HG02884 (cell line): ENCODE measurements around the gene RNF217.

Experiments used
- ATAC-seq: cut with Tn5 transposase; IDR thresholded peaks from one replicate; pipeline ENCODE4 v1.9.1; 2021; ENCODE audit warnings: mild to moderate bottlenecking, moderate library complexity; ENCODE audit not compliant: unreplicated experiment

The RNF217 gene

DNA sequence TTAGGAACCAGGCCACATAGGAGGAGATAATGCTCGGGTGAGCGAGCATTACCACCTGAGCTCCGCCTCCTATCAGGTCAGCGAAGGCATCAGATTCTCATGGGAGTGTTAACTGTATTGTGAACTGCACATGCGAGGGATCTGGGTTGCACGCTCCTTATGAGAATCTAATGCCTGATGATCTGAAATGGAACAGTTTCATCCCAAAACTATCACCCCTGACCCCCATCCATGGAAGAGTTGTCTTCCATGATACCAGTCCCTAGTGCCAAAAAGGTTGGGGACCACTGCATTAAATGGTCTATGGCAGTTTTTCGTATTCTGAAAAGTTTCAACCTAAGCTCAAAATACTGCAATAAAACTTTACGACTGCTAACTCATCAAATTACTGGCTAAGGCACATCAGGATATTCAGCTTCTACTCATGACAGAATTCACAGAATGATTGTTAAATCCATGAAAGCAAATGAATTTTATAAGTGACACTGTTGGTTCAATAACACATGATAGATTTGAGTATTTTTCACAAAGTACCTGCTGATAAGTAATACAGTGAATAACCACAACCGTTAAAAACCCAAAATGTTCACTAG, 25.9 kb downstream of the RNF217 start:
- no peak for ATAC-seq

DNA sequence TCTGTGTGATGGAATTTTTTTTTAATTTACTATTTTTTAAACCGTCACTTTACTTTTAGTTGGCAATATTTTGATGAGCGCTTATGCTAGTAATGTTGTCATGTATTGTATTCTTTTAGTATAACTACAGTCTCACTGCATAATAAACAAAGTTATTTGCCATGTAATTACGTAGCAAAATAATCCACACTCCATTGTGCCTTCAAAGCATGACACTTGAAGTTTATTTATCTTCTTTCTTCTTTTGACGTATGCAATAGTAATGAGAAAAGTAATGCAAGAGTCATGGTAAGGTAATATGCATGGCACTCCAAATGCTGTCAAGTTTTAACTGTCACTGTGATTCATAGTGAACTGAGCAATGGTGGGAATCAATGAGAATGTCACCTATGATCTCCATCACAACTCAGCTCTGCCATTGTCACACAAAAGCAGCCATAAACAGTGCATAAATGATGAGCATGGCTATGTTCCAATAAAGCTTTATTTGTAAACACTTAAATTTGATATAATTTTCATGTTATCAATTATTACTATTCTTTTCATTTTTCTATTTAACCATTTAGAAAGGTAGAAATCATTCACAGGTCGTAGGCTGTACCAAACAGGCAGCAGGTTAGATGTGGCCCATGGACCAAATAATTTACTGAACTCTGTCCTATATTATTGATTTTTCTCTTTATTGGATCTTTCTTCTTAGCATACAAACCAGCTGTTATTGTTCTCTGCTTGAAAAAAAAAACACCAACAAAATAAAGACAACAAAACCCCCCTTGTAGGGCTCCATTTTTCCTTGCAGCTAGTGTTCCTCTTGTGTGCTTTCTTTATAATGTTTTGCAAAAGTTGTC, 27.1 kb downstream of the RNF217 start:
- no peak for ATAC-seq

DNA sequence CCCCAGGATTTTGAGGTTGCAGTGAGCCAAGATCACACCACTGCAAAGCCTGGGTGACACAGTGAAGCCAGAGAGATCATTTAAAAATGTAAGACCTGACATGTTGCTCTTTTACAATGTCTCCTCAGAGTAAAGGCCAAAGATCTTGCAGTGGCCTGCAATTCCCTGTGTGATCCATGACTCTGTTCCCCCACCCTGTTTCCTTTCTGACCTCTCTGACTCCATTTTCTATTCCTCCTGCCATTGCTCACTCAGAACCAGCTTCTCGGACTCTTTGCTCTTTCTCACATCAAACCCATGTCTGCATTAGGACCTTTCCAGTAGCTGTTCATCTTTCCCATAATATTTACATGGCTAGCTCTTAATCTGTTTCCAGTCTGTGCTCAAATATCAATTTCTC, 28.8 kb downstream of the RNF217 start:
- ATAC-seq = no peak

DNA sequence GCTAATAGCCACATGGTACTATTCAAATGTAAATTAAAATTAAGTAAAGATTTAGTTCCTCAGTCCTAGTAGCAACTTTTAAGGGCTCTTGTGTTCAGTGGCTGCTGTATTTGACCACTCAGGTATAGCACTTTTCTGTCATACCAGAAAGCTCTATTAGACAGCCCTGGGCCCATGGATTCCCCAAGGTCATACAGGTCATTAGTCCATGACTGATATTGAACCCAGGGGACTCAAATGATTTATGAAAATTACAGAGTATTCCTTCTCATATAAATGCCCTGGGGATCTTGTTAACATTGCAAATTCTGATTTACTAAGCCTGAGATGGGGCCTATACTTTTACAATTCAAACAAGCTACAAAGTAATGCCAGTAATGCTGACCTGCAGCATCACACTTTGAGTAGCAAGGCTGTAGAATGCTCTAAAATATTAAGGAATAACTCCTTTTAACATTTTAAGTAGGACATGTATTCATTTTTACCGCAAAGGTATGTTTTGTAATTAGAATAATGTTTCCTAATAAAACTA, 29.6 kb downstream of the RNF217 start:
- ATAC-seq = no peak

DNA sequence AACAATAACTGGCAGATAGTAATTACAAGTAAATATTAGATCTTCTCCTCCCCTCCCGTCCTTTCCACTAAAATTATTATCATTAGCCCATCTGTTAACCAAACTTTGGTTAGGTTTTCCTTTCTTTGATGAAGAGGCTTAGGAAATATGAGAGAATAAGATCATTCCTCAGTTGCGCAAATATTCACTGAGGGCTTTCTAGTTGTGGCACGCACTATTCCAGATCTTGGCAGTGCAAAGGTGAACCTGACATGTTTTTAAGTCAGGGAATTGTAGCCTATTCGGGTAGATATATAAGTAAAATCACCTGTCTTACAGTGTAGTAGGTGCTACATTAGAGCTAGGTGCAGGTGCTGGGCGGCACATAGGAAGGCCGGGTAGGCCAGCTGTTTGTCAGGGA, 31.1 kb downstream of the RNF217 start:
- no peak for ATAC-seq

DNA sequence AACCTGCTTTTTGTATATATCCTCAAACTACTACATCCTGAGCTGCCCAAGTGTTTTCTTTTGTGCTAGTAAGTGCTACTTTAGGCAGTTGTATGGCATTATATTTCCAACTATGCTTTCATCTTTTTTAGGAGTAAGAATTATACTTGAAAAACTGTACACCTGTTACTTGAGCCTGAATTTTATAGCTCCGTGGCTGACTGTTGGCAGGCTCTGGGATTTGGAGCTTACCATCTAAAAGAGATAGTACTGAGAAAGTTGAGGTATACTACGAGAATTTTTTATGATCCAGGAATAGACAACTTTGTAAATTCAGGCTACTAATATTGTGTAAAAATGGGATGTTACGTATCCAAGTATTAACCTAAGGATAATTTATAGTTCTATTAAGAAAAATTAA, 32.4 kb downstream of the RNF217 start:
- no peak for ATAC-seq

DNA sequence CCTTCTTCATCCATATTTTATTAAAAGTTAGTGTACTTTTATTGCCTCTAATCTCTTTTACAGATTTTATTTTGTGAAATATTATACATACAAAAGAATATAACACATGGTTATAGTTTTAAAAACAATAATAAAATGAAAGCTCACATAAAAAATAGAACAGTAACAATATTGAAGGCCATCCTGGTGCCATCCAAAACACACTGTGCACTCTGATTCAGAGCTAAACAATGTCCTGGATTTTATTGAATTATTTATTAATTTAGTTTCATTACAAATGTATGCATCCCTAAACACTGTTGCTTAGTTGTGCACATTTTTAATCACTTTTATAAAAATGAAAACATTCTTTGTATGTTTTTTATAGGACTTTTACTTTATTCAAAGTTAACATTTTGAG, 32.9 kb downstream of the RNF217 start:
- ATAC-seq = no peak

DNA sequence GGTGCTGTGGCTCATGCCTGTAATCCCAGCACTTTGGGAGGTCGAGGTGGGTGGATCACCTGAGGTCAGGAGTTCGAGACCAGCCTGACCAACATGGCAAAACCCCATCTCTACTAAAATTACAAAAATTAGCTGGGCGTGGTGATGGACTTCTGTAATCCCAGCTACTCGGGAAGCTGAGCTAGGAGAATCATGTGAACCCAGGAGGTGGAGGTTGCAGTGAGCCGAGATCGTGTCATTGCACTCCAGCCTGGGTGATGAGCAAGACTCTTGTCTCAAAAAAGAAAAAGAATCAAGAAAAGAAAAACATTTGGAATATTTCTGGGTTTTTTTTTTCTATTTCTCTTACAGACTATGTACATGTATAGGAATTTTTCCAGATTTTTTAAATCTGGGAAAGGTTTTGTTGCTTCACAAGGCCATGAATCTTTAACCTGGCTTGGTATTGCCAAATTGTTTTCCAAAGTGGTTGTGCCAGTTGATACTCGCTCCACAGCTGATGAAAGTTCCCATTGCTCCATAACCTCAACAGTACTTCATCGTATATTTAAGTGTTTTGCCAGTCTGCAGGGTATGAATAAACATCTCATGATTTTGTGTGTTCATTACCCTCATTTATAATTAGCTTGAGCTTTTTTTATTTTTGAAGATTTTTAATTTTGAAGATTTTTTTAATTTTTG, 33.5 kb downstream of the RNF217 start:
- no peak for ATAC-seq

DNA sequence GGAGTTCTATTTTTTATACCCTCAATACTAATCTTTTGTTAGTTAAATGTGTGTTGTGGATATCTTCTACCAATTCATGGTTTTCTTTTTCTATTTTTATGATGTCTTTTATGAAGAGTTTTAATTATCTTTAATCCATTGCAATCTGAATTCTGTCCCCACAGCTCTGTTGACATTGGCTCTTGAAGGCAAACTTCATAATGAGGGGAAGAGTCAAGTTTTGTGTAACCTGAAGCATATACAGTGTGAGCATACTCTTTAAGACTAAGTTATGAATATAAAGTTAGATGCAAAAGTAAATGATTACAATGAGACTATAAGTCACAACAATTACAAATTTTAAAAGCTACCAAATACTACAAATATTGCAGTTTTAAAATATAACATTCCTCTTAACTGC, 34.2 kb downstream of the RNF217 start:
- ATAC-seq = no peak

DNA sequence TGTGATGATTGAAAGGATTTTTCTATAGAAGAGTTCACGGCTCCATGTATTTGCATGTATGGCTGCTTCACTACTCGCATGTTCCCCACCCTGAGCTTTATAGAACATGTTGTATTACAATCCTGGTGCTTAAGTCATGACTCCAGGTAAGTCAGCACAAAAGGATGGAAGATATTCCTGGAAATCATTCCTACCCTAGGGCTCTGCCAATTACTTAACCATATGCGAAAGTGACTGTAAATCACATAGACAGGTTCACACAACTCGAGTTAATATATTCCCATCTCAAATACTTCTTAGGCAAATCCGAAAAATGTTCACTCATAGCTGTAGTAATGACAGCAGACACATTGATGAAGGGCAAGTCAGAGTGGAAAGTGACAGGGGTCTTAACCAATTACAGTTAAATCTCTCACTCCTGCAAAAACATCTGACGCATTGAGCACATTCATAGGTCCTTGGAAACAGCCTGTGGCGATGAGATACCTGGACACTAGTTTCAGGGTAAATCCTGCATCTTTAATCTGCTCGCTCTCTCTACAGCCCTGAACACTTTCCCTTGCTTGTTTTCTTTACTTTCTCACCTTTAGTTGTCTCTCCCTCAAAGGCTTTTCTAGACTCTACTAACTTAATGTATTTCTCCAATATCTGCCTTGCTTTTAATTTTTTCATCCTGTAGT, 35.1 kb downstream of the RNF217 start:
- no peak for ATAC-seq

DNA sequence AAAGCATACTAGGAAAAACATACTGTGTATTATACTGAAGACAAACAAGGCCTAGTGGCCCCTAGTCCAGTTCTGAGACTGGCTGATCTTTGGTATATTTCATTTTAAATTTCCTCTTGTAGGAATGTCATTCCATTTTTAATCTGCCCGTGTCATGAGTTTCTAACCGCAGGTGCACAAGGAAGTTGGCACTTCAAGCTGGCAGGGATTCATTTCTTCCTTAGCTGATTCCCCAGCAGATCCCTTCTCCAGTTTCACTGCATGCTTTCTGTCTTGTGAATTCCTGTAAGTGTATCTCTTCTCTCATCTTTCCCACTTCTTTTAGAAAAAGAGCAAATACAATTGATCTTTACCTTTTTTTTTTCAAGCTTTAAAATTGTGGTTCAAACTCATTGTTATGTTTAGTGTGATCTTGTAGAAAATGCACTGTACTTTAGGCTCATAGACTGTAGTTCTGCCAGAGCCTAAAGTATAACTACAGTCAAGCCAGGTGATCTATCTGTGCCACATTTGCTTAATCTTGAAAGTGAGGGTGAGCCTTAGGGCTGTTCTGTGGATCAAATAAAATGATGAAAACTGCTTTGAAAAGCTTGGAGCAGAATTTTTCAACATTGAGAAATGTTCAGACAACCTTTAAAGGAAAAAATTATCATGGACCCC, 37.0 kb downstream of the RNF217 start:
- no peak for ATAC-seq

DNA sequence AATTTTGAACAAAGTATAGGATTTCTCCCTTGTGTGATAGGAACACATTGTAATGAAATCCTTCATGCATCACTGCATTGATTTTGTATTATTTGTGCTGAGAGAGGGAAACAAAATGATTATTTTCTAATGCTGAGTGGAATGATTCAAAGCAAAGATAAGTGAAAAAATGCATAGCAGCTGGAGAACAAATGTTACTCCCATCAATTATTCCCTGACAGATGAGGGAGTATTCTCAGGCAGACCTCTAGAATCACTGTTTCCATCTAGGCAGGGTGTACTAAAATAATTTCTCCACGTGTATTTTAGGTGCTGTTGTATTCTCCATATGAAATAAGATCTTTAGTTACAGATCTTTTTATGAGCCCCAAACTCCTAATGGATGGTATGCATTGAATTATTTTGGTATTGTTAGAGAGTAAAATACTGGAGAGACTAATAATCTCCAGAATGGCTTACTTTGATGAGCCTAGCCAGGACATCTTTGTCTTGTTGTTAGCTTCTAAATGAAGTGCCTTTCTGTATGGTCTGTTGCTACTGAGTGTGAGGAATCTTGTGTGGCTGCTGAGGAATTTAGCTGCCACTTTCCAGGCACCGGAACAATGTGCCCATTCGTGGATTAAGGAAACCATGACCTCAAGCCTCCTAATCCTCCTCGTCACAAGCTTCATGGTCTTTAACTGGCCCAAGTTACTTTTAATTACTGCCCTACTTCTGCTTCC, 39.6 kb downstream of the RNF217 start:
- no peak for ATAC-seq

DNA sequence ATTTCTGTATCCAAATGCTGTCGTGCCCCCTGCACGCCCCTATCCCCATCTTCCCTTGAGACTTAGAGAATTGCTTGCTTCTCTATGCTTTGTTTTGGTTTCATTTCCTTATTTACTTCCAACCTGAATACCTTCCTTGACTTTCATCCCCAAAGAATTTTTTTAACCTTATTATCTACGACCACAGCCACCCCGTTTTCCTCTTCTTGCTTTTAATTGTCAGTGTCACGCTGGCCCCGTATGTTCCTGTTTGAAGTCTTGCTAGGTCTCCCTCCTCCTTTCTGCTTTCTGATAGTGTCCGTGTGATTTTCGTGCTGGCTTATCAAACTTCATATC, 40.1 kb downstream of the RNF217 start:
- ATAC-seq = no peak

DNA sequence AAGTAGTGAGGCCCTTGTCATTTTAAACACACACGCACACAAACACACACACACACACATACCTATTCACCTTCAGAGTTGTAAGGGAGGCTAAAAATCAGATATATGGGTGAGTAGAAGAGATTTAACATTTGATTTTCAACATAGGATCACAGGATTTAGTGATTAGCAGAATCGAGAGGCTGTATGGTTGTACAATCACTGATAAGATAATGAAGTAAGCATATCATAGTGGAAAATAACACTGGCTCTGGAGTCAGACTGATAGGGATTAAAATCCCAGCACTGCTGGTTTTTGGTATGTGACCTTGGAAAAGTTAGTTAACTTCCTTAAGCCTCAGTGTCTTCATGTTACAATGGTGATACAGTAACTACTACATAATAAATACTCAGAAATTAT, 40.8 kb downstream of the RNF217 start:
- no peak for ATAC-seq

DNA sequence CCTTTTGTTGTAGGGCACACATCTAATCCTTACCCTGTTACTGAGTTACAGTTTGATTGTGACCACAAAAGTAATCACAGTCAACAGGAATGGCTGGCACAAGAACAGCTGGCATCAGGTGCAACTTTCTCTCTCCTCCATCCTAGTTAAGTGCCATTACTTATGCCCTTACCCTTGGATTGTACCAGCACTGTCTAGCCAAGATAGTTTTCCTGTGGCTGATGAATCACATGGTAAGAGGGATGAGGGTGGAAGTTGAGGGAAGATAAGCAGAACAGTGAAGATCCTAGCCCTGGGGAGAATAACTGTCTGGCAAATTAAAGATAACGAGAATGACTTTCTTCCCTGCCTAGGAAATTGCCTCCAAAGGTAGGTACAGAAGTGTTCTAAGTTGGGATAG, 42.0 kb downstream of the RNF217 start:
- no peak for ATAC-seq

DNA sequence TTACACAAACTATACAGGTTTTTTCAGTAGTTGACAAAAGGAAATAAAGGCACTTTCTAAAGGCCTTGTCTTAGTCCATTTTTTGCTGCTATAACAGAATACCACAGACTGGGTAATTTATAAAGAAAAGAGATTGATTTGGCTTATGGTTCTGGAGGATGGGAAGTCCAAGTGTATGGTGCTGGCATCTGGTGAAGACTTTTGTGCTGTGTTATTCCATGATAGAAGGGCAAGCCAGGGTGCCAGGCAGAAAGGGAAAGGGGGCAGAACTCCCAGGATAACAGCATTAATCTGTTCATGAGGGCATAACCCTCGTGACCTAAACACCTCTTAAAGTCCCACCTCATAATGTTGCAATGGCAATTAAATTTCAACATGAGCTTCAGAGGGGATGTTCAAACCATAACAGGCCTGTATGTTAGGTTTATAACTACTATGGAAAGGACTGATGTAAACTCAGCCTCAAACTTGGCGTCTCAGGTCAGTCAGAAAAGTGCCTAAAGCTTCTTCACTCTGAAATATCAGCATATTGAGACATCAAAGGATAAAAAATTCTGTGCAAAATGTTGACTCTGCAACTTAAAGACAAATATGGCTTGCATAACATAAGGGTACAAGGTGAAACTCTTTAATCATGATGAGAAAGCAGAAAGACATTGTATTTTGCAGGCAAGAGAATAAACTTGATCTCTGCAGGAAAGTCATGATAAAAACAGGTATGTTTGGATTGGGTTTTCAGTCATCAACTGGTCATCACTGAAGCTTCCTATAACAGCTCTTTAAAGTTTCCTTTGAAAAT, 42.8 kb downstream of the RNF217 start:
- no peak for ATAC-seq

DNA sequence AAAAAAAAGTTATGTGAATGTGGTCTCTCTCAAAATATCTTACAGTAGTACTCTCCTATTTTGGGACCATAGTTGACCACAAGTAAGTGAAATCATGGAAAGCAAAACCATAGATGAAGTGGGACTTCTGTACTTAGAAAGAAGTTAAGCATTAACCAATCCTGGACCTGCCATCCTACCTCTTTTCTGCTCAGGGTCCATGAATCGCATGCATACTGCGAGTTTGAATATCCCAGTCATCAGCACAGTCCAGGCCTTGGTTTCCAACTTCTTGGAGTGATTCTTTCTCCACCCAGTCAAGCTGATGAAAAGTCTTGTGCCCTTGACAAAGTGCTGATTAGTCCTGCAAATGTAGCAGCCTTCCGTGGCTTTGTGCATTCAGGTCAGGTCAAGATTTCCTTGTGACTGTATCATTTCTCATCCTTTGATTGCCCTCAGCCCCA, 46.0 kb downstream of the RNF217 start:
- ATAC-seq = no peak

DNA sequence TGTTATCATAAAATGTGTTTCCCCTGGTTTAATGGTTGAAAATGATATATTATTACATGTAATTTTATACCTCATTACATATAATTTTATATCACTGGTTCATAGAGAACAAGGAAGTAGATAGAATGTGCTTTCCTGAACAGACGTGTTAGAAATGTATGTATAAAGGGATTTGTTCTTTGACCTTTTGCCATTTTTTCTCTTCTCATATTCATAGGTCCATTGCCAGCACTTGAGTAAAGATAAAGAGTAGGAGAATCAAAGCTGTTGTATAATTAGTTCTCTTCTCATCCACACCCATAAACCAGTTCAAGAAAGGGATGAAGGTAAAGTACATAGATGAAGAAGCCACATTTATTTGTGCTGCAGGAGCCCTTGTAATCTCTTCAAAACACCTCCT, 46.7 kb downstream of the RNF217 start:
- ATAC-seq = no peak

DNA sequence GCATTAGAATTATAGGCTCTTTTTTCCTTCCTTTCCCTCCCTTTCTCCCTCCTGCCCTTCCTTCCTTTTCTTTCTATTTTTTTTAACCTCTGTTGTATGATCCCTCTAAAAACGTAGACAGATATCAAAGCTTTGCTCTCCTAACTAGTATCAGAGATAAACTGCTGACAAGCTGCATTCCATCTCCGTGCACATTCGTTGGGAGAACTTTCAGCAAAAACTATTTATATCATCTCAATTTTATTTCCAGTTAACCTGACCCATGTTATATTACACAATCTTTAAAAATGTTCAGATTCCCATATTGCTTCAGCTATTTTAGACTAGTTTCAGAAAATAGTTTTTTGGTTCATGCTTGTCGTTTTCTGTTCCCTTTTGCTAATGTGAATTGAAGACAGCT, 47.3 kb downstream of the RNF217 start:
- no peak for ATAC-seq
